GM21367 (cell line): ENCODE data around the gene H6PD.
"Not testable (repeated sequence)": the region's sequence is repeated elsewhere in the genome, so short reads cannot be mapped to it uniquely, and the experiment has no call there.

Experiments used
- ATAC-seq: cut with Tn5 transposase; IDR thresholded peaks from one replicate; pipeline ENCODE4 v1.9.1; 2021; ENCODE audit not compliant: unreplicated experiment

H6PD gene

DNA sequence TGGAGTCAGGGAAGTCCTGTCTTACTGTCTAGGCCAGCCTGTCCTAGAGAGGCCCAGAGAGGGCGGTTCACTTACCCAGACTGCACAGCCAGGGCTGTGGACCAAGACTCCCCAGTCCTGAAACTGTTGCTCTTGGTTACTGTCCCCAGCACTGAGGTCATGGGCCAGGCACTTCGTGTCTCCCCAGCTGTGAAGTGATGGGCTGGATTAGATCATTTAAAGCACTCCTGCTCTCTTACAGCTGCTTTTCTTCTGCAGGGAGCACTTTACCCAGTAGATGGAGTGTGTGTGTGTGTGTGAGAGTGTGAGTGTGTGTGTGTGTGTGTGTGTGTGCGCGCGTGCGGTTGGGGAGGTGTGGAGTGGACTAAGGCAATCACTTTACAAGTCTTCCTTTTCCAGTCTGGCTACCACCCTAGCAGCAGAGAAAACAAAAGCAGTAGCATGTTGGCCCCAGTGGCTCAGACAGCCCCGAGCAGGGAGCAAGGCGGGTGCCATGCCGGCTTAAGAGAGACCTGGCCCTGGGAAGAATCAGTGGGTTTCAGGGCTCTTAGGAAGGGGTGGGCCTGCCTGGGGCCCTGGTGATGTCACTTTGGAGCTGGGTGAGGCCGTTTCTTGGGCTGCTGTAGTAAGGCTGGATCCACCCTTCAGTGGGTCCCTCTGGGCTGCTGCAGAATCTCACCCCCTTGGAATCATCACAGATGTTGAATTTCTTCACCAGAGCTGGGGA lies 60.5 kb downstream of the H6PD start:
- ATAC-seq, result no peak

DNA sequence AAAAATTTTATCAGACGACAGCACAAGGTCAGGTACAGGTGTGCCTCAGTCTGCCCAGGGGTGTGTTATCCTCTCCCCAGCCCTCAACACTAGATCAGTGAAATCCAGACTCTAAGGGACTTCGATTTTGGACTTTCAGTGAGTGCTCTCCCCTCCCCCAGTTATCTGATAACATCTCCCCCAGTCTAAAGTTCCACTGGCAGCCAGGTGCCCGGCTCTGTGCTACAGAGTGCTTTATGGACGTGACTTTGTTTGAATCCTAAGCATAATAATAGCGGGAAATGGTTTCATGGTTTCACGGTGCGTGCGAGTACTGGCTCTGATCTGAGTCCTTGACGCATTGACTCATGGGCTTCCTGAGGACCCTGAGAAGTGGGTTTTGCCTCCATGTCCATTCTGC lies 61.3 kb downstream of the H6PD start:
- ATAC-seq, result no peak

DNA sequence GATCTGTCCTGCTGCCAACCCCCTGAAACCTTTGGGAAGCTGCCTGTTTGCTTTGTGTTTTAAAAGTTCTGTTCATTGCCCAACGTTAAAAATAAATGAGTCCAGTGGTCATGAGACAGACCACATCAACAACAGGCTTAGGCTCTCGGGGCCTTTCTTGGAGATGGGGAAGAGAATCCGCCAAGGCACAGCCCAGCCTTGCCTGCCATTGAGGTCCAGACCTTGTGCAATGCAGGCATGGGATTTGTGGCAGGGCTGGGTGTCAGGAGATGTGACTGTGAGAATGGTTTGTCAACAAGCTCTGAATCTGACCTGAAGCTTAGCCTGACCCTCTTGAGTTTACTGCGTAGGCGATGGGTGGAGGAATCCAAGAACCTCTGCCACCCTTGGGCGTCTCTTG lies 62.3 kb downstream of the H6PD start:
- ATAC-seq, result no peak

- ATAC-seq, result no peak
Measured at GRCh38 chr1:9297831-9298230, 63.3 kb downstream of the H6PD start.

GRCh38 chr1:9298282-9298681 lies 63.7 kb downstream of the H6PD start:
- no peak for ATAC-seq

DNA sequence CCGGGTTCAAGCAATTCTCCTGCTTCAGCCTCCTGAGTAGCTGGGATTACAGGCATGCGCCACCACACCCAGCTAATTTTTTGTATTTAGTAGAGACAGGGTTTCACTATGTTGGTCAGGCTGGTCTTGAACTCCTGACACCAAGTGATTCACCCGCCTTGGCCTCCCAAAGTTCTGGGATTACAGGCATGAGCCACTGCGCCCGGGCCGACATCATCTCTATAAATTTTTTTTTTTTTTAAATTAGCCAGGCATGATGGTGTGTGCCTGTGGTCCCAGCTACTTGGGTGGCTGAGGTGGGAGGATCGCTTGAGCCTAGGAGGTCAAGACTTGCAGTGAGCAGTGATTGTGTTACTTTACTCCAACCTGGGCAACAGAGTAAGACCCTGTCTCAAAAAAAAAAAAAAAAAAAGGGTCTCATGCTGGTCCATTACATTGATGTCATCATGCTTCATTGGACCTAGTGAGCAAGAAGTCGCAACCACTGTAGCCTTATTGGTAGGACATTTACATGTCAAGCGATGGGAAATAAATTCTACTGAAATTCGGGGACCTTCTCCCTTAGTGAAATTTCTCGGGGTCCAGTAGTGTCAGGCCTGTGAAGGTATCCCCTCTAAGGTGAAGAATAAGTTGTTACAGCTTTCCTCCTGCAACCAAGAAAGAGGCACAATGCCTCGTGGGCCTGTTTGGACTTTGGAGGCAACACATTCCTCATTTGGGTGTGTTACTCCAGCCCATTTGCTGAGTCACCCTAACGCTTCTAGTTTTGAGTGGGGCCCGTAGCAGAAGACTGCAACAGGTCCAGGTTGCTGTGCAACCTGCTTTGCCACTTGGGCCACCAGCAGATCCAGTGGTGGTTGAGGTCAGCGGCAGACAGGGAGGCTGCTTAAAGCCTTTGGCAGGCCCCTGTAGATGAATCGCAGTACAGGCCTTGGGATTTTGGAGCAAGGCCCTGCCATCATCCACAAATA lies 65.3 kb downstream of the H6PD start:
- ATAC-seq, result not testable (repeated sequence)

DNA sequence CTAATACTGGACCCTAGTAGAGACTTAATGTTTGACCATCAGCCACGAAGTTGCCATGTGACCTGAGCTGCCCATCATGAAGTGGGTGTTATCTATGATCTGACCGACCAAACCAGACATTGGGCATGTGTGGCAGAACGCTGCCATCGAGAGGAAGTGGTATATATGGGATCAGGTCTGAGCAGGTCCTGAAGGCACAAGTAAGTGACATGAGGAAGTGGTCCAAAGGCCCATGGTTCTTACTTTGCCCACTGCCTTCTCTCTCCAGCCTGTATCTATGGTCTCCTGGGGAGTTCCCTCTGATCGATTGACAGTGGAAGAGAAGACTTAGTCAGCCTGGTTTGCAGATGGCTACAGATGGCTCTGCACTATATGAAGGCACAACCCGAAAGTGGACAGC lies 66.0 kb downstream of the H6PD start:
- no peak for ATAC-seq

DNA sequence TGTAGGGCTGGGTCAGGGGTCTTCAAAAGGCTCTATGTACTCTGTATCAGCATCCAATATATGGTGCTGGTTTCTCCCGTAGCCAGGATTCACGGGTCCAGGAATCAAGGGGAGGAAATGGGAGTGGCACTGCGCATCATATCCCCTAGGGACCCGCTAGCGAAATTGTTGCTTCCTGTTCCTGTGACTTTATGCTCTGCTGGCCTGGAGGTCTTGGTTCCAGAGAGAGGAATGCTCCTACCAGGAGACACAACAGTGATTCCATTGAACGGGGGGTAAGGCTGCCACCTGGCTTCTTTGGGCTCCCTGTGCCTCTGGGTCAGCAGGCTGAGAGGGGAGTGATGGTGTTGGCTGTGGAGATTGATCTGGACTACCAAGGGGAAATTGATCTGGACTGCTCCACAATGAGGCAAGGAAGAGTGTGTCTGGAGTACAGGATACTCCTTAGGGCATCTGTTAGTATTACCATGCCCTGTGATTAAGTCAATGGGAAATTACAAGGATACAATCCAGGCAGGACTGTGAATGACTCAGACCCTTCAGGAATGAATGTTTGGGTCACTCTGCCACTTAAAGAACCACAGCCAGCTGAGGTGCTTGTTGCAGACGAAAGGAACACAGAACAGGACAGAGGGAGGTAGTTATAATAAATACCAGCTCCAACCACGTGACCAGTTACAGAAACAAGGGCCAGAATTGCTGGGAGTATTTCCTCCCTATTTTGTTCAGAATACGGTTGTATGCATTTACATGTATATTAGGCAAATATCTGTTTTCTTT lies 68.4 kb downstream of the H6PD start:
- ATAC-seq, result no peak

DNA sequence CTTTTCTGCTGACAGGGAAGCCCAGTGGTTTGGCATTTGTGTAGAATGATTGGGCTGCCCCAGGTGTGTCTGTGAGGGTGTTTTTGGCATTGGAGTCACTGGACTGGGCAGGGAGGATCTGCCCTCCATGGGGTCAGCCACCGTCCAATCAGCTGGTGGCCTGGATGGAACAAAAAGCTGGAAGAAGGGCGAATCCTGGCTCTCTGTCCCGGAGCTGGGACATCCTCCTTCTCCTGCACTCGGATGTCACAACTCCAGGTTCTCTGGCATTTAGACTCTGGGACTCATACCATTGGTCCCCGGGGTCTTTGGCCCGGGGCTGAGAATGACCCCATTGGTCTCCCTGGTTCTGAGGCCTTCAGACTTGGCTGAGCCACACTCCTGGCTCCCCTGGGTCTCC lies 69.3 kb downstream of the H6PD start:
- ATAC-seq, result no peak

DNA sequence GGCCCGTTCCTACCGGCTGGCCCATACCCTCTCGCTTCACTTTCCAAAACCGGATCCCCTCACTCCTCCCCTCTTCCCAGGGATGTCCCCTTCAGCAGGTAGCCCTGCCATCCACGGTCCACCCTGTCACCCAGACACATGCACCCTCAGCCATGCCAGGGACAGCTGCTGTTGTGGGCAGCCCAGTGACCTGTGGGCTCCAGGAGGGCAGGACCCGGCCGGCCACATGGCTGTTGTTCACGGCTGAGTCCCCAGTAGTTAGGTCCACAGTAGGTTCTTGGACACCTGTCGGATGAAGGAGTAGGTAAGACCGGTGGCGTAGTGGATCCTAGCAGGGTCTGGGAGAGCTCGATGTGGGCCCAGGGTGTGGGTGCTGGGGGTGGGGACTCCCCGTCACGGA lies 70.6 kb downstream of the H6PD start:
- ATAC-seq, result no peak

DNA sequence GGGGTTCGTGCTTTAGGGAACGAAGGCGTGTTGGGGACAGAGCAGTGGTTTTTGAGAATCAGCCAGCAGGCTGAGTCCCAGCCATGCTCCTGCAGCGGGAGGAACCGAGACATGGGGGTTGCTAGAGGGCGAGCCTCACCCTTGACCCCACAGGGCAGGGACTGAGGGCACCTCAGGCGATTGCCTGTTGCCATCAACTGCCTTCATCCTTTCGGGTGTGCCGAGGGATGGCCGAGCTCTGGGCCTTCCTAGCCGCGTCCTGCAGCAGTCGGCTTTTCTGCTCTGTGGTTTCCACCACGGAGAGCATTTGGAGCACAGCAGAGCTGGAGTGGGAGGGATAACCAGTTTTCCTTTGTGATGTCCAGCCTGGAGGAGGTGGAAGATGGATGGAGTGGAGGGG lies 71.4 kb downstream of the H6PD start:
- no peak for ATAC-seq

DNA sequence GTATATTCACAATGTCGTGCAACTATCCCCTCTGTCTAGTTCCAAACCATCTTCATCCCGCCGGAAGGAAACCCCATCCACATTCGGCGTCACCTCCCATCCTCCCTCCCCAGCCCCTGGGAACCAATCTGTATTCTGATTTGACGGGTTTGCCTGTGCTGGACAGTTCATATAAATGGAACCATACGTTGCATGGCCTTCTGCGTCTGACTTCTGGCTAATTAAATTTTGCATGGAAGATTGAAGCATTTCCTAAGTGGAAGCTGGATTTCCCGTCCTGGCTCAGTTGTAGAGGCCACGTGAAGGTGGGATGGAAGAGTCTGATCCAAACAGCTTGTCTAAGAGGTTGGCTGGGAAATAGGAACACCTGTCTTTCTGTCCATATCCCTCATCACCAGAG lies 72.7 kb downstream of the H6PD start:
- no peak for ATAC-seq

DNA sequence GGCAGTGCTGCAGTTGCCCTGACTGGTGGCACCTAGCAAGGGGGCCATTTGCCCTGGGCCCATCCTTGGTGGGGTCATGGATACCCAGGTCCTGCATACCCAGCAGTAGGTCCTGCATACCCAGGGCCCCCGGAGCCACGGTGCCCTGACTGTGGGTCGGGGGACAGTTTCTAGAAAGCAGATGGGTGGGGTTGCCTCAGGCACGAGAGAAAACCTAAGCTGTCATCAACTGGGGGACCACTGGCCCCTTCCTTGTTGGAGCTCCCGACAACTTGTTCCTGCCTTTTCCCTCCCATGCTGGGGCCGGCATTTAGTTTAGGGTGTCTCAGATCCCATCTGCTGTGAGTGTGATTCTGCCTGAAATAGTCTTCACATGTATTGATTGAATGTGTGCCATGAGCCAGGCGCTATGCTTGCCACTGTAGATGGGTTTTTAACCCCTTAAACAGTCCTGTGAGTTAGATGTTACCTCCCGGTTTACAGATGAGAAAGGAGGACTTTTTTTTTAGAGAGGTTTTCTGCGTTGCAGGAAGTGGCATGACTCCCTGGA lies 73.7 kb downstream of the H6PD start:
- ATAC-seq, result no peak

DNA sequence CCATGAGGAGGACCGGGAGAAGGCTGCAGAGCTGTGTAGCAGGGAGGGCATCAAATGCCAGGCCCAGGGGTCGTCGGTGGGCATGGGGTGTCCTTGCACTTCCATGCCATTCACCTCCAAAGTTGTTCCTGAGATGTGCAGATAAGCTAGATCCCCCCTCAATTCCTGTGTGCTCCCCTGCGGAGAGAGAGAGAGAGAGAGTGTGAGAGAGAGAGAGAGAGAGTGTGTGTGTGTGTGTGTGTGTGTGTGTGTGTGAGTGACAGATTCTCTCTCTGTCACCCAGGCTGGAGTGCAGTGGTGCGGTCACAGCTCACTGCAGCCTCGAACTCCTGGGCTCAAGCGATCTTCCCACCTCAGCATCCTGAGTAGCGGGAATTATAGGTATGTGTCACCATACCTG lies 74.5 kb downstream of the H6PD start:
- ATAC-seq, result no peak

GRCh38 chr1:9309991-9310390 lies 75.4 kb downstream of the H6PD start:
- no peak for ATAC-seq

DNA sequence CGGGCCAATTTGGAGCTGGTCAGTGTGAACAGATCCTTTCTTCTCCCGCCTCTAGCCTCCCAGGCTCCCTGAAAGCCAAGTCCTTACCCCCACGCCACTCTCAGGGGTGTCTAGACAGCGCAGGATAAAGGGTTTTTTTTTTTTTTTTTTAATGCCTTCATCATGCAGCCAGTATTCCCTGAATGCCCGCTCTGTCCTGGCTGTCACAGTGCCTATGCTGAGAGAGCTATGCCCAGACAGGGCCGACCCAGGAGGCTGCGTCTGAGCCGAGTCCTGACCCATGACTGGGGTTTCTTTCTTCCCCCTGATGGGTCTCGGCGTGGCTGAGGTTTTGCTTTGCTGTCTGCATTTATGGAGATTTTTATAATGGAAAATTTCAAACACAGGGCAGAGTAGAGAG lies 76.5 kb downstream of the H6PD start:
- no peak for ATAC-seq

- no peak for ATAC-seq
Measured at GRCh38 chr1:9311479-9311878, 76.9 kb downstream of the H6PD start.

GRCh38 chr1:9312168-9312720 lies 77.7 kb downstream of the H6PD start:
- no peak for ATAC-seq

GRCh38 chr1:9313576-9313975 lies 79.0 kb downstream of the H6PD start:
- no peak for ATAC-seq

DNA sequence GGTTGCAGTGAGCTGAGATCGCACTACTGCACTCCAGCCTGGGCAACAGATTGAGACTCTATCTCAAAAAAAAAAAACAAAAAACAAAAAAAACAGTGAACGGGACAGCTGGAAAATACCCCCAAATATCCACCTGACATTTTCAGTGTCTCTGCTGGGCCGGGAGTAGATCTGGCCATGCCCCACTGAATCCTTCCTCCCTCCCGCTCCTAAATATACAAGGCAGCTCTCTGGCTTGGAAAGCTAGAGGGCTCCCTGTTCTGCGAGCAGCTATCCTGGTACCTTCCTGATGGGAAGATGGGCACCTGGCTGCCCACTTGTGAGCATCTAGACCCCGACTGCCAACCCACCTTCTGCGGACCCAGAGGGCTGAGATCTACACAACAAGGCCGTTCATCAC lies 79.5 kb downstream of the H6PD start:
- ATAC-seq, result no peak
